Activated CD4-positive, alpha-beta T cell treated with anti-CD3 and anti-CD28 coated beads for 1 hour (primary cell): Measurements from ENCODE around the gene NTMT2.

Experiments used
- DNase-seq: peaks from one replicate; pipeline ENCODE4 v3.0.0-alpha.2; 2020

NTMT2 gene

GRCh38 chr1:170214117-170215032, 68.6 kb downstream of the NTMT2 start:
- DNase-seq = no peak

- no peak for DNase-seq
These were observed 69.5 kb downstream of the NTMT2 start for GRCh38 chr1:170215072-170215885.

DNA sequence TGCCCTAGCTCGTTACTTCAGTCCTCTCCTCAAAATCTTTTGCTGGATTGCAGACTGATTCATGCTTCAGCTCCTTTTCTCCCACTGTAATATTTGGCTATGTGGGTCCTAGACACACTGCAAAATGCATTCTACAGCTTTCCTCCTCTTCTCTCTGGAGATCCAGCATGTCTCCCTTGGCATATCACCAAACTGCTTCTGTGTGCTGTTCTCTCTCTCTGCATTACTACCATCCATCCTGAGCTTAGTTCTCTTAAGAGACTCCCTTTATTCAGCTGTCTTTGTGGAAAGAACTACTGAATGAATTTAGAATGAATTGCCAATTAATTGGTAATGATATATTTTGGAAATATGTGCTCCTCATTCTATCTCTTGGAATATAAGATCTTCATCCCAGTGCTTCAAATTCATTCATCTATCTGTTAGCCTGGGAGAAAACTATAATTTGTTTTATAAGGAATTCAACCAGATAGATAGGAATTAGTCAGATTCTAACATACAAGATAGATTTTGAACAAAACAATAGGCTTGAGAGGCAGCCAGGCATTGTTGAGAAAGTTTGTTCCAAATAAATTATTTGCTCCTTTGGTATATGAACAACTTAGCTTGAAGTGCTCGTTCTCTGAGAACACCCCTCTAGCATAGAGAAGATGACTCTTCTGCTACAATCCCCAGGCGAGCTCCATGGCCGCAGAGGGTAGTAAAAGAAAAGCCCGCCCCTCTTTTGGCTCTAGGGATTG, 71.9 kb downstream of the NTMT2 start:
- DNase-seq = no peak

DNA sequence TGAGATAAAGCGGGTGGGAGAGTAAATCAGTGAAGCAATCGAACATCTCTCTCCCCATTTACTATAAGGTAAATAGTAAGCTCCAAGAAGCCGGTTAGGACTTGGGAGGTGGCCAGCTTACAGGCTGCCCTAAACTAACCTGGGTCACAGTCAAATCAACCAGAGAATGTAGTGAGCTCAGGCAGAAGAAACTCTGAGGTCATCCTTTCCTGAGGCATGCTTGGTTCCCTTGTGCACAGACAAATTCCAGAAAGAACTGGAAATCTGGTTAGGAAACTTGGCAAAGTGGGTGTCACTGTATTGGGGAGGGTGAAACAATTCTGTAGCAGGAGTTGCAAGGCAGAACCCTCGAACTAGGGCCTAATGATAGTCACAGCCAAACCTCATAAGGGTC, 72.5 kb downstream of the NTMT2 start:
- no peak for DNase-seq
